HEK293 (cell line): ENCODE results near the gene CCDC32.

Source experiments
- ZNF10 ChIP-seq: fragments of 450-650 bp; formaldehyde crosslinking; IDR thresholded peaks from 2 replicates; pipeline ENCODE4 v1.5.1; 2017; ENCODE audit warnings: missing biosample characterization, missing genetic modification characterization
- ZNF24 ChIP-seq: fragments of 450-650 bp; formaldehyde crosslinking; IDR thresholded peaks from 2 replicates; pipeline ENCODE4 v1.5.1; 2016; ENCODE audit warnings: missing biosample characterization, missing genetic modification characterization
- ZNF302 ChIP-seq: fragments of 450-650 bp; formaldehyde crosslinking; IDR thresholded peaks from 2 replicates; pipeline ENCODE4 v1.5.1; 2016; ENCODE audit warnings: missing biosample characterization, missing genetic modification characterization, low read depth
- ZNF324 ChIP-seq: fragments of 450-650 bp; formaldehyde crosslinking; IDR thresholded peaks from 2 replicates; pipeline ENCODE4 v1.5.1; 2016; ENCODE audit warnings: missing biosample characterization, missing genetic modification characterization
- ZNF501 ChIP-seq: fragments of 450-650 bp; formaldehyde crosslinking; IDR thresholded peaks from 2 replicates; pipeline ENCODE4 v1.5.1; 2016; ENCODE audit warnings: missing biosample characterization, missing genetic modification characterization
- ZNF791 ChIP-seq: fragments of 450-650 bp; formaldehyde crosslinking; IDR thresholded peaks from 2 replicates; pipeline ENCODE4 v1.5.1; 2016; ENCODE audit warnings: missing biosample characterization, missing genetic modification characterization

DNA sequence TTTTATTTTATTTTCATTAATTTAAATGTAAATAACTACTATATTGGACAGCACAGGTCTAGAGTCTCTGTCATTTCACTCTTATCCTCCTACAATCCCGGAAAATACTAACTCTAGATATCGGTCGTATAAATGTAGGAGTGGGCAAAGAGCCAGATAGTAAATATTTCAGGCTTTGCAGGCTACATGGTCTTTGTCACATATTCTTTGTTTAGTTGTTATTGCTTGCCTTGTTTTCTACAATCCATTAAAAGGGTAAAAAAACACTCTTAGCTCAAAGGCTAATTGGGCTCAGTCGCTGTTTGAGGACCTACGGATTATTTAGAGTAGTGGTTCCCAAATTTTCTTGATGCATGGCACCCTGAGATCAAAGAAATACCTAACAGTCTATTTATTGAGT lies 30.9 kb upstream of the CCDC32 start:
- TF ChIP-seq ZNF10 (tag by site-specific recombination) (no peak), ZNF324 (tag by site-specific recombination) (no peak), ZNF791 (tag by site-specific recombination) (no peak), ZNF24 (tag by site-specific recombination) (no peak), ZNF501 (tag by site-specific recombination) (no peak), ZNF302 (tag by site-specific recombination) (no peak)
